Measurements from ENCODE around the gene SLC31A1. TPM values are rescaled to one million over a fixed set of nuclear protein-coding genes. Genes with fewer than 3 reads are reported as not detected.

The SLC31A1 gene
- total and polyA plus RNA-seq, 2 donors (not counting 3 experiments of a cell fraction or from before 2014, with no cell fraction given): 13.5 to 22.7 TPM

- Histone ChIP-seq H3K4me2 (ENCODE audit: insufficient read depth, low read length) (no peak overlapping the region), H3K36me3 (ENCODE audit: control insufficient read depth in 2 of 2, extremely low read depth in 1 of 2, insufficient read depth in 2 of 2, low read length in 2 of 2) (peaks cover 26 to 29% of the 10 kb centered on the region in 2 experiments), H4K20me1 (replicated peaks; ENCODE audit: control insufficient read depth, extremely low read depth, insufficient read depth, low read length) (no peaks in the 10 kb centered on the region), H3K27me3 (ENCODE audit: control insufficient read depth in 2 of 2, insufficient read depth in 2 of 2, low read length in 2 of 2) (no peaks in the 10 kb centered on the region), H3K4me1 (ENCODE audit: control insufficient read depth, extremely low read depth, insufficient read depth, low read length) (no peaks in the 10 kb centered on the region), H3K9me1 (replicated peaks; ENCODE audit: control insufficient read depth, extremely low read depth, insufficient read depth, low read length) (no peaks in the 10 kb centered on the region), H3K79me2 (ENCODE audit: control insufficient read depth, insufficient read depth, low read length) (no peaks in the 10 kb centered on the region), H3K4me3 (replicated peaks in 1 of 3; ENCODE audit: insufficient read depth in 1 of 3, low read depth in 1 of 3, low read length in 3 of 3) (no peak overlapping the region), H3K9me3 (replicated peaks; ENCODE audit: control insufficient read depth, insufficient read depth, low read length) (no peaks in the 10 kb centered on the region), H3K9ac (replicated peaks; ENCODE audit: extremely low read depth, insufficient read depth, low read length) (no peak overlapping the region), H3K27ac (ENCODE audit: insufficient read depth, low read depth, low read length) (no peak overlapping the region), H2AFZ (ENCODE audit: low read depth, low read length) (no peak overlapping the region)
- dilution Hi-C loops (cut with MboI; ENCODE audit: extremely low pct_ligation_motif_present, low sequenced_read_pairs): no loop called here
- ChIA-PET POLR2A (interaction anchor here (0.7 kb wide), 1 partner anchor 74 kb away, joined by 4 read pairs; no protein-coding TSS in a partner anchor), CTCF (interaction anchor here (1.1 to 1.2 kb wide), 2 partner anchors 116 to 368 kb away, joined by 3 read pairs; no protein-coding TSS in a partner anchor)
- intact Hi-C loops (cut with micrococcal nuclease): no loop called here
- BruUV-seq (replicated peaks): no TSS peak
- DNase-seq (ENCODE audit: low read depth, low spot score) (no peak), FAIRE-seq (no peak)
- TF ChIP-seq POLR2AphosphoS5 (IDR thresholded peaks at IDR 0.05; ENCODE audit: insufficient read depth, low read depth, low read length) (no peak), FOS (IDR thresholded peaks at IDR 0.05; ENCODE audit: borderline replicate concordance, insufficient read depth, low read length) (peak; percentile 7)
These were observed 68.8 kb downstream of the SLC31A1 start for GRCh38 chr9:113290052-113290607.

GRCh38 chr9:113293285-113293878 is 72.0 kb downstream of the SLC31A1 start:
- Histone ChIP-seq H3K4me1 (ENCODE audit: control insufficient read depth, extremely low read depth, insufficient read depth, low read length) (no peaks in the 10 kb centered on the region), H2AFZ (ENCODE audit: low read depth, low read length) (no peak overlapping the region), H3K4me3 (replicated peaks in 1 of 3; ENCODE audit: insufficient read depth in 1 of 3, low read depth in 1 of 3, low read length in 3 of 3) (no peak overlapping the region), H3K9me3 (replicated peaks; ENCODE audit: control insufficient read depth, insufficient read depth, low read length) (no peaks in the 10 kb centered on the region), H3K9me1 (replicated peaks; ENCODE audit: control insufficient read depth, extremely low read depth, insufficient read depth, low read length) (no peaks in the 10 kb centered on the region), H3K27ac (ENCODE audit: insufficient read depth, low read depth, low read length) (no peak overlapping the region), H3K79me2 (ENCODE audit: control insufficient read depth, insufficient read depth, low read length) (no peaks in the 10 kb centered on the region), H3K36me3 (ENCODE audit: control insufficient read depth in 2 of 2, extremely low read depth in 1 of 2, insufficient read depth in 2 of 2, low read length in 2 of 2) (peaks cover 19 to 21% of the 10 kb centered on the region in 2 experiments), H4K20me1 (replicated peaks; ENCODE audit: control insufficient read depth, extremely low read depth, insufficient read depth, low read length) (no peaks in the 10 kb centered on the region), H3K9ac (replicated peaks; ENCODE audit: extremely low read depth, insufficient read depth, low read length) (no peak overlapping the region), H3K4me2 (ENCODE audit: insufficient read depth, low read length) (no peak overlapping the region), H3K27me3 (ENCODE audit: control insufficient read depth in 2 of 2, insufficient read depth in 2 of 2, low read length in 2 of 2) (no peaks in the 10 kb centered on the region)
- FAIRE-seq (no peak), DNase-seq (ENCODE audit: low read depth, low spot score) (no peak)
- POLR2A ChIA-PET: no interaction called here
- CTCF ChIA-PET: interaction anchor here (1.1 kb wide), 1 partner anchor 18 kb away, joined by 3 read pairs; the partner anchor contains the start of gene CDC26
- dilution Hi-C loops (cut with MboI; ENCODE audit: extremely low pct_ligation_motif_present, low sequenced_read_pairs): no loop called here
- no TSS peak for BruUV-seq (replicated peaks)
- TF ChIP-seq MAX (IDR thresholded peaks at IDR 0.05; ENCODE audit: insufficient read depth, insufficient read length) (no peak), EZH2 (IDR thresholded peaks at IDR 0.05; ENCODE audit: borderline replicate concordance, low read depth, low read length, severe bottlenecking) (no peak), MYC (IDR thresholded peaks at IDR 0.05; ENCODE audit: low read depth, low read length) (no peak), FOS (IDR thresholded peaks at IDR 0.05; ENCODE audit: borderline replicate concordance, insufficient read depth, low read length) (no peak), POLR2A (IDR thresholded peaks at IDR 0.05; ENCODE audit: low read depth, low read length) (no peak), GATA2 (IDR thresholded peaks at IDR 0.05; ENCODE audit: insufficient read depth, insufficient read length, low read depth, low read length) (no peak), CTCF (IDR thresholded peaks at IDR 0.05; ENCODE audit: extremely low read depth in 1 of 2, insufficient read depth in 1 of 2, low read depth in 1 of 2, low read length in 2 of 2) (no peak), JUN (IDR thresholded peaks at IDR 0.05; ENCODE audit: borderline replicate concordance, insufficient read depth, insufficient read length, low read depth) (no peak), POLR2AphosphoS5 (IDR thresholded peaks at IDR 0.05; ENCODE audit: insufficient read depth, low read depth, low read length) (no peak)
- intact Hi-C loops (cut with micrococcal nuclease): no loop called here
